ENCODE results near the gene LRATD1. TPM values are rescaled to one million over a fixed set of nuclear protein-coding genes. Genes with fewer than 3 reads are reported as not detected.

LRATD1 gene
- total and polyA plus RNA-seq, 12 donors, result 0.13 to 3.6 (median 1.3) TPM

- TF ChIP-seq CTCF (IDR thresholded peaks at IDR 0.05), result no peak
- H3K9me3 ChIP-seq, result no peaks in the 10 kb centered on the region
- peaks cover 0 to 4% (median 0%) of the 10 kb centered on the region in 7 donors for H3K27me3 ChIP-seq
- ATAC-seq, result no peak
- no peak for DNase-seq
- no peaks in the 10 kb centered on the region for H3K36me3 ChIP-seq
- H3K4me3 ChIP-seq, result no peak overlapping the region
- H3K27ac ChIP-seq, result no peak overlapping the region
- intact Hi-C loops (cut with DNase I), result no loop called here
- no peaks in the 10 kb centered on the region for H3K4me1 ChIP-seq
Observed at GRCh38 chr2:14614017-14614416, 18.5 kb upstream of the LRATD1 start.

- Histone ChIP-seq H3K27me3 (peaks cover 0 to 4% (median 0%) of the 10 kb centered on the region in 7 donors), H3K4me1 (no peaks in the 10 kb centered on the region), H3K27ac (no peak overlapping the region), H3K36me3 (no peaks in the 10 kb centered on the region), H3K9me3 (no peaks in the 10 kb centered on the region), H3K4me3 (no peak overlapping the region)
- intact Hi-C loops (cut with DNase I), result no loop called here
- ATAC-seq (no peak), DNase-seq (no peak)
- no peak for TF ChIP-seq CTCF (IDR thresholded peaks at IDR 0.05)
Observed at GRCh38 chr2:14615121-14615520, 17.4 kb upstream of the LRATD1 start.

- peaks cover 0 to 4% (median 0%) of the 10 kb centered on the region in 7 donors for H3K27me3 ChIP-seq
- H3K4me1 ChIP-seq, result no peaks in the 10 kb centered on the region
- H3K9me3 ChIP-seq, result no peaks in the 10 kb centered on the region
- H3K4me3 ChIP-seq, result no peak overlapping the region
- TF ChIP-seq CTCF (IDR thresholded peaks at IDR 0.05), result no peak
- no peaks in the 10 kb centered on the region for H3K36me3 ChIP-seq
- DNase-seq (no peak), ATAC-seq (no peak)
- intact Hi-C loops (cut with DNase I), result no loop called here
- no peak overlapping the region for H3K27ac ChIP-seq
- WGBS, 2 donors, result 77 to 90% methylated on average over 9 of the region's 9 CpGs
Observed at GRCh38 chr2:14615760-14616159, 16.8 kb upstream of the LRATD1 start.

- TF ChIP-seq CTCF (IDR thresholded peaks at IDR 0.05), result no peak
- Histone ChIP-seq H3K27me3 (peaks cover 0 to 4% (median 0%) of the 10 kb centered on the region in 7 donors), H3K27ac (no peak overlapping the region), H3K4me3 (no peak overlapping the region), H3K36me3 (no peaks in the 10 kb centered on the region), H3K9me3 (no peaks in the 10 kb centered on the region), H3K4me1 (no peaks in the 10 kb centered on the region)
- 44 to 46% methylated on average over 4 of the region's 4 CpGs for WGBS, 2 donors
- intact Hi-C loops (cut with DNase I), result no loop called here
- DNase-seq (no peak), ATAC-seq (no peak)
Observed at GRCh38 chr2:14616342-14616741, 16.2 kb upstream of the LRATD1 start.

- Histone ChIP-seq H3K4me1 (no peaks in the 10 kb centered on the region), H3K36me3 (no peaks in the 10 kb centered on the region), H3K9me3 (no peaks in the 10 kb centered on the region), H3K27ac (no peak overlapping the region), H3K27me3 (peaks cover 0 to 4% (median 0%) of the 10 kb centered on the region in 7 donors), H3K4me3 (no peak overlapping the region)
- DNase-seq (no peak), ATAC-seq (no peak)
- no peak for TF ChIP-seq CTCF (IDR thresholded peaks at IDR 0.05)
- 85 to 87% methylated on average over 6 of the region's 6 CpGs for WGBS, 2 donors
- intact Hi-C loops (cut with DNase I), result no loop called here
Observed at GRCh38 chr2:14616950-14617349, 15.6 kb upstream of the LRATD1 start.

Data from heart right ventricle (tissue), 16 donors.